ENCODE measurements around the gene KLHL18.
"Not testable (repeated sequence)": the region's sequence is repeated elsewhere in the genome, so short reads cannot be mapped to it uniquely, and the experiment has no call there.

The KLHL18 gene

GRCh38 chr3:47315069-47315647, 32.4 kb downstream of the KLHL18 start:
- no peak for DNase-seq

- DNase-seq = not testable (repeated sequence)
These were observed 33.4 kb downstream of the KLHL18 start for GRCh38 chr3:47316151-47316550.

- no peak for DNase-seq
These were observed 36.2 kb downstream of the KLHL18 start for GRCh38 chr3:47318916-47319315.

- no peak for DNase-seq
These were observed 37.2 kb downstream of the KLHL18 start for GRCh38 chr3:47319956-47320355.

GRCh38 chr3:47323431-47324277, 40.9 kb downstream of the KLHL18 start:
- DNase-seq = no peak

GRCh38 chr3:47324278-47324865, 41.6 kb downstream of the KLHL18 start:
- DNase-seq = no peak

- DNase-seq = no peak
These were observed 51.2 kb downstream of the KLHL18 start for GRCh38 chr3:47333907-47334306.

- DNase-seq = no peak
These were observed 54.9 kb downstream of the KLHL18 start for GRCh38 chr3:47337656-47338055.

- no peak for DNase-seq
These were observed 57.2 kb downstream of the KLHL18 start for GRCh38 chr3:47339951-47340350.

GRCh38 chr3:47340866-47341265, 58.1 kb downstream of the KLHL18 start:
- DNase-seq = no peak

- no peak for DNase-seq
These were observed 59.4 kb downstream of the KLHL18 start for GRCh38 chr3:47342151-47342550.

GRCh38 chr3:47342812-47343211, 60.1 kb downstream of the KLHL18 start:
- DNase-seq = no peak

GRCh38 chr3:47343471-47343971, 60.8 kb downstream of the KLHL18 start:
- no peak for DNase-seq

- DNase-seq = no peak
These were observed 62.2 kb downstream of the KLHL18 start for GRCh38 chr3:47344971-47345370.

- DNase-seq = peak; percentile 70
These were observed 64.6 kb downstream of the KLHL18 start for GRCh38 chr3:47347217-47347801.

- no peak for DNase-seq
These were observed 65.8 kb downstream of the KLHL18 start for GRCh38 chr3:47348411-47349154.

GRCh38 chr3:47355010-47355409, 72.3 kb downstream of the KLHL18 start:
- DNase-seq = no peak

- no peak for DNase-seq
These were observed 73.5 kb downstream of the KLHL18 start for GRCh38 chr3:47356201-47356600.

- no peak for DNase-seq
These were observed 76.6 kb downstream of the KLHL18 start for GRCh38 chr3:47359323-47359722.

- not testable (repeated sequence) for DNase-seq
These were observed 77.4 kb downstream of the KLHL18 start for GRCh38 chr3:47360110-47360517.

- no peak for DNase-seq
These were observed 80.0 kb downstream of the KLHL18 start for GRCh38 chr3:47362701-47363100.

GRCh38 chr3:47365213-47366153, 82.7 kb downstream of the KLHL18 start:
- no peak for DNase-seq

Data from SIG-M5 (cell line).